Measurements from ENCODE around the gene TAPBPL.

The TAPBPL gene, protein sequence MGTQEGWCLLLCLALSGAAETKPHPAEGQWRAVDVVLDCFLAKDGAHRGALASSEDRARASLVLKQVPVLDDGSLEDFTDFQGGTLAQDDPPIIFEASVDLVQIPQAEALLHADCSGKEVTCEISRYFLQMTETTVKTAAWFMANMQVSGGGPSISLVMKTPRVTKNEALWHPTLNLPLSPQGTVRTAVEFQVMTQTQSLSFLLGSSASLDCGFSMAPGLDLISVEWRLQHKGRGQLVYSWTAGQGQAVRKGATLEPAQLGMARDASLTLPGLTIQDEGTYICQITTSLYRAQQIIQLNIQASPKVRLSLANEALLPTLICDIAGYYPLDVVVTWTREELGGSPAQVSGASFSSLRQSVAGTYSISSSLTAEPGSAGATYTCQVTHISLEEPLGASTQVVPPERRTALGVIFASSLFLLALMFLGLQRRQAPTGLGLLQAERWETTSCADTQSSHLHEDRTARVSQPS

DNA sequence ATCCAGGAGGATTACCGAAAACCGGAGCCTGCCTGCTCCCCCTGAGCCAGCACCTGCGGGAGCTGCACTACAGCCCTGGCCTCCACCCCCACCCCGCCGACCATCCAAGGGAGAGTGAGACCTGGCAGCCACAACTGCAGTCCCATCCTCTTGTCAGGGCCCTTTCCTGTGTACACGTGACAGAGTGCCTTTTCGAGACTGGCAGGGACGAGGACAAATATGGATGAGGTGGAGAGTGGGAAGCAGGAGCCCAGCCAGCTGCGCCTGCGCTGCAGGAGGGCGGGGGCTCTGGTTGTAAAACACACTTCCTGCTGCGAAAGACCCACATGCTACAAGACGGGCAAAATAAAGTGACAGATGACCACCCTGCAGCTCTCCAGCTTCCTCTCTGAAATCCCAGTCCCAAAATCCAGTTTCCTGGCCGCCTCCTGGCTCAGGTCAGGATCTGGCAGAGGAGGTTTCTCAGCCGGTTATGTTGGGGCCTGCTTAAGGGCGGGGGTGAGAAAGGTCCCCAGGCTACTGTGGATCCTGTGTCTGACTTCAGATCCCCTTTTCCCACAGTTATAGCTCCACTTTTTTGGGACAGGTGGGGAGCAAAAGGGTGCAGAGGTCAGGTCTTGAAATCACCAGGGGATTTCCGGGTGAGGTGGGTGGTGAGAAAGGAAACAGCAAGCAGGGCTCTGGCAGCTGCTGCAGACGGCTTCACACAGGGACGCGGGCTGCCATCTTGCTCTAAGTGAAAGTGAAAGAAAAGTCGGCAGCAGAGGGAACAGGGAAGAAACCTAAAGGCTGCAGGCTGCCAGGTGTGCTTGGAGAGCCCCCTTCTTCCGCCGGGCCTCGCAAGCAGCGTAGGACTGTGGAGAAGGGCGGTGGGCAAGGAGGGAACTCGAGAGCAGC lies at the start of gene TAPBPL:
TSS of gene TAPBPL (plus strand) at position 695 of the 897 bp plus-strand sequence. CDS start 207 bp downstream, outside the sequence.
- H3K4me1 Mint-ChIP-seq: peaks cover 47 to 71% of the 10 kb centered on the region in 2 donors
- peak within 1 kb of the TSS; percentile 98 to 100 for H3K4me3 Mint-ChIP-seq
- no peaks in the 10 kb centered on the region for H3K27me3 Mint-ChIP-seq
- DNase-seq (peak; percentile 80), ATAC-seq (replicated peaks) (peak; percentile 89 to 90)
- no peaks in the 10 kb centered on the region for H3K9me3 Mint-ChIP-seq
- peaks cover 52 to 65% of the 10 kb centered on the region in 2 donors for H3K36me3 Mint-ChIP-seq
- peak within 1 kb of the TSS; percentile 99 for H3K27ac Mint-ChIP-seq

DNA sequence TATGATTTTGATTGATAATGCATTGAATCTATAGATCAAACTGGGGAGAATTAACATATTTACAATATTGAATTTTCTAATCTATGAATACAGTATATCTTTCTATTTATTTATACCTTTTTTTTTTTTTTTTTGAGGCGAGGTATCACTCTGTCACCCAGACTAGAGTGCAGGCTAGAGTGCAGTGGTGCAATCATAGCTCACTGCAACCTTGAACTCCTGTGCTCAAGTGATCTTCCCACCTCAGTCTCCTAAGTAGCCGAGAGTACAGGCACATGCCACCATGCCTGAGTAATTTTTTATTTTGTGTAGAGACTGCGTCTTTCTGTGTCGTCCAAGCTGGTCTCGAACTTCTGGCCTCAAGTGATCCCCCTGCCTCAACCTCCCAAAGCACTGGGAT lies 47.5 kb upstream of the TAPBPL start:
- Mint-ChIP-seq H3K9me3 (peaks cover 0 to 3% of the 10 kb centered on the region in 2 donors), H3K27ac (no peak overlapping the region), H3K36me3 (no peaks in the 10 kb centered on the region), H3K27me3 (peaks cover 14 to 17% of the 10 kb centered on the region in 2 donors), H3K4me1 (no peaks in the 10 kb centered on the region), H3K4me3 (no peak overlapping the region)
- DNase-seq: no peak
- ATAC-seq (replicated peaks): no peak

DNA sequence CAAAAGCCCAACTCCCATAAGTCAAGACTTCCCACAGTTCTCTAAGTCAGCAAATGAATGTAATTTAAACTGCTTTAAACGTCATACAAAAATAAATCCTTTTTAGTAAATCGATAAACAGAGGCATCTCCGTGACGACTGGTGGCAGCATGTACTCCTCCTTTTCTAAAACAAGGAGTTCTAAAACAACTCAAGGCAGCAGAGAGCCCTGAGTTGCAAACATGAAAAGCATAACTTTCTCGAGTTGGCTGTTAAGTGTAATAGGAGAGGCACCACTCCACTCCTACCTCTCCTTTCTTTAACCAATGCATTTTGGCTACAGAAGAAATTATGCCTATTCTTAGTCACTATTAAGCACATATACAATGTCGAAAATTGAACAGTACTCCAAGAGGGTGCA lies 45.9 kb upstream of the TAPBPL start:
- ATAC-seq (replicated peaks) (no peak), DNase-seq (no peak)
- no peak overlapping the region for H3K4me3 Mint-ChIP-seq
- H3K27me3 Mint-ChIP-seq: peaks cover 14 to 18% of the 10 kb centered on the region in 2 donors
- H3K27ac Mint-ChIP-seq: no peak overlapping the region
- no peaks in the 10 kb centered on the region for H3K36me3 Mint-ChIP-seq
- no peaks in the 10 kb centered on the region for H3K4me1 Mint-ChIP-seq
- peaks cover 0 to 3% of the 10 kb centered on the region in 2 donors for H3K9me3 Mint-ChIP-seq

DNA sequence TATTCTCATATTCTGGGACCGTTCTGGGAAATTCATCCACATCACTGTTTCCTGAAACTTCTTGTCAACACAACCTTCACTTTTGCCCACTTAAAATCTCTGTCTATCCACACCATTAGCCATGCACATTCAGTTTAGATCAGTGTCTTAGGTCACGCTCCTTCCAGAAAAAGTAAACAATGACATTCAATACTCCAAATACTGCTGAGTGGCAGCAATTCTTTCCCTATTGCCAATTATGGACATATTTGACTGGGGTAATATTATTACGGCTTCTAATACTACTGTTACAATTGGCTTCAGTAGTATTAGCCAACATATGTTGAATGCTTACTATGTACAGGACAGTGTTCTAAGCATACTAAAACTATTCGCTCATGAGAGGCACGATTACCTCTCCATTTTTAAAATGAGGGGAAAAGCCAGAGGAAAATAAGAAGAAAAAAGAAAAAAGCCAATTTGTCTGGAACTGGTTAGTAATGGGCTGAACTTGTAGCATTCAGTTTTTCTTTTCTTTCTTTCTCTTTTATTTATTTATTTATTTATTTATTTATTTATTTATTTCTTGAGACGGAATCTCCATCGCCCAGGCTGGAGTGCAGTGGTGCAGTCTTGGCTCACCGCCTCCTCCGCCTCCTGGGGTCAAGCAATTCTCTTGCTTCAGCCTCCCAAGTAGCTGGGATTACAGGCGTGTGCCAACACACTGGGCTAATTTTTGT lies 44.4 kb upstream of the TAPBPL start:
- DNase-seq (no peak), ATAC-seq (replicated peaks) (no peak)
- Mint-ChIP-seq H3K27ac (no peak overlapping the region), H3K36me3 (no peaks in the 10 kb centered on the region), H3K9me3 (peaks cover 0 to 3% of the 10 kb centered on the region in 2 donors), H3K27me3 (peaks cover 9 to 18% of the 10 kb centered on the region in 2 donors), H3K4me1 (no peaks in the 10 kb centered on the region), H3K4me3 (no peak overlapping the region)

DNA sequence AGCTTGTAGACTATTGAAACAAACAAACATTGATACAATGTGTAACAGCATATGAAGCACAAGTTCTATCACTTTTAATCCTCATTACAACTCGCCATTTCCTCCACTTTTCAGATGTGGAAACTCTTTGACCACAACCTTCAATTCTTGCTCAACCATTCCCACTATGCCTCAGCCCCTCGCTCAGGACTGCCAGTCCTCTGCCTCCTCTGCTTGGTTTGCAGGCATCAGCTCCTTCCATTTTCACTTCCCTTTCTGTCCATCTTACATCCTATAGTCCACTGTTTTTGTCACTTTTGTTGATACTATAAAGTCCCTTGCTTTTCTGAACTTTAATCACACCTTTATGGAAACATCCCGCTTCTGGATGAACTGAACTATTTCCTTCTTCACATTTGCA lies 35.2 kb upstream of the TAPBPL start:
- ATAC-seq (replicated peaks): peak; percentile 77 to 96
- peak; percentile 27 for DNase-seq

DNA sequence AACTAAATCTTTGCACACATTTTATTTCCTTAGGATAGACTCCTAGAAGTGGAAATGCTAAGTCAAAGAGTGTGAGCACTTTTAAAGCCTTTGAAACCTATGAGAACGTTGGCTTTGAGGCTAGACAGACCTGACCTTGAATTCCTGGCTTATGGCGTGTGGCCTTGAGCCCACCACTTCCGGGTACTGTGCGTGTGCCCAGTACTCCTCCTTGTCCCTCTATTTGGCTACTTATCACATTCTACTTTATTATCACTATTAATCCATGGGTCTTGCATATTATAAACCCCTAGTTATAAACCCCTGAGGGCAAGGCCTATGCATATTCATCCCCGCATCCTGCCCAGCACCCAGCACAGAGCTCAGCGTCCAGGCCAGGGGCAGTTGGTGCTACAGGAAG lies 33.0 kb upstream of the TAPBPL start:
- no peak overlapping the region for H3K27ac Mint-ChIP-seq
- peaks cover 15 to 17% of the 10 kb centered on the region in 2 donors for H3K4me1 Mint-ChIP-seq
- no peaks in the 10 kb centered on the region for H3K36me3 Mint-ChIP-seq
- peaks cover 8 to 16% of the 10 kb centered on the region in 2 donors for H3K27me3 Mint-ChIP-seq
- no peak overlapping the region for H3K4me3 Mint-ChIP-seq
- no peaks in the 10 kb centered on the region for H3K9me3 Mint-ChIP-seq
- DNase-seq: no peak
- no peak for ATAC-seq (replicated peaks)

More for the DNA sequence above, 35.2 kb upstream of the TAPBPL start:
- H3K27ac Mint-ChIP-seq: no peak overlapping the region
- H3K27me3 Mint-ChIP-seq: peaks cover 9 to 22% of the 10 kb centered on the region in 2 donors
- peaks cover 10% of the 10 kb centered on the region in 2 donors for H3K4me1 Mint-ChIP-seq
- no peak overlapping the region for H3K4me3 Mint-ChIP-seq
- no peaks in the 10 kb centered on the region for H3K9me3 Mint-ChIP-seq
- no peaks in the 10 kb centered on the region for H3K36me3 Mint-ChIP-seq

DNA sequence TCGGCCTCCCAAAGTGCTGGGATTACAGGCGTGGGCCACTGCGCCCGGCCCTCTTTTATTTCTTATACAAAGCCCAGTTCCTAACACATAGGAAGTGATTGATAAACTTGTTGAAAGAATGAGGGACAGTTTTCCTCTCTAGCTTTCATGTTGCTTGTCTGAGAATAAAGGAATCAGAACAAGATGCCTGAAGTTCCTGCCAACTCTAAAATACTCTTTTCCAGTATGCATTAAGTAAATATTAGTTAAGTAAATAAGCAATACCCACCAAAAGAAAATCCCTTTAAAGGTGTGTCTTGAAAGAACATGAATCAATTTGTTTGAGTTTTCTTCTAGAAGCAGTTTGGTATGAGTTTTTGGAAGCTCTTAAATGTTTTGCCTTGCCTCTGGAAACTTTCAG lies 31.5 kb upstream of the TAPBPL start:
- H3K9me3 Mint-ChIP-seq: no peaks in the 10 kb centered on the region
- H3K4me1 Mint-ChIP-seq: peaks cover 20 to 31% of the 10 kb centered on the region in 2 donors
- ATAC-seq (replicated peaks) (no peak), DNase-seq (no peak)
- no peaks in the 10 kb centered on the region for H3K36me3 Mint-ChIP-seq
- H3K27me3 Mint-ChIP-seq: peaks cover 0 to 14% of the 10 kb centered on the region in 2 donors
- no peak overlapping the region for H3K4me3 Mint-ChIP-seq
- no peak overlapping the region for H3K27ac Mint-ChIP-seq

DNA sequence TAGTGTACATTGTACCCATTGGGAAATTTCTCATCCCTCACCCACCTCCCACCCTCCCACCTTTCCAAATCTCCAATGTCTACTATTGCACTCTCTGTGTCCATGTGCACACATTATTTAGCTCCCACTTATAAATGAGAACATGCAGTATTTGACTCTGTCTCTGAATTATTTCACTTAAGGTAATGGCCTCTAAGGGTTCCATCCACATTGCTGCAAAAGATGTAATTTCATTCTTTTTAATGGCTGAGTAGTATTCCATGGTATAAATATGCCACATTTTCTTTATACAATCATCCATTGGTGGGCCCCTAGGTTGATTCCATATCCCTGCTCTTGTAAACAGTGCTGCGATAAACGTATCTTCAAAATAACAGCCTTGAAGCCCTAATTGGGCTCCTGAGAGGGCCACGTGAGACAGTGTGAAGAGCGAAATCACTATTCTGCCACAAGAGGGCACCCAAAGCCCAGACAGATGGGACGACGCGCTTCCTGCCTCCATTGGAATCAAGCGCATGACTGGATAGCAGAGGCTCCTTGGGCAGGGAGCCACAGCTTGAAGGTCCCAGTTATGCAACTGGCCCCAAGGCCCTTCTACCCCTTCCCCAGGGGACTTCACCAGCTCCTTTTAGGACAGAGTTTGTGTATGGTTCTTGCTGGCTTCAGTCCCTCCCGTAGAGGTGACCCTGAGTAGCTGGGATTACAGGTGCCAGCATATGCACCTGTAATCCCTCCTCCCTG lies 28.4 kb upstream of the TAPBPL start:
- Mint-ChIP-seq H3K27me3 (peaks cover 0 to 3% of the 10 kb centered on the region in 2 donors), H3K4me1 (peaks cover 33 to 44% of the 10 kb centered on the region in 2 donors), H3K4me3 (peak overlapping the region in 1 of 2 donors; percentile 3), H3K36me3 (no peaks in the 10 kb centered on the region), H3K27ac (peak overlapping the region; percentile 79), H3K9me3 (no peaks in the 10 kb centered on the region)
- ATAC-seq (replicated peaks): peak; percentile 37 to 44
- DNase-seq: peak; percentile 62

DNA sequence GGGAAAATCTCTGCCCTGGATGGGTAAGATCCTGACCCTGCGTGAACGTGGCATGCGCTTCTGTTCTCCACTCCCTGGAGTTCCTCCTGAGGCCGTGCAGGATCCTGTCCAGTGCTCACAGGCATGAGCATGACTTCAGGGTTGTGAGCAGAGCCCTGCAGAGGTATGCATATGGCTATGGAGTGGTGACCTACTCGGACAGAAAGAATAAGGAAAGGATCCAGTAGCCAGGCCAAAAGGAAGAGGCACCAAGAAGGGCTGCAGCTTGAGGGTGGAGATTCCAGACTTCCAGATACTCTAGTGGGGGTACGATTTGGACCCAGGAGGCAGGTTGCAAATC lies 27.9 kb upstream of the TAPBPL start:
- H3K9me3 Mint-ChIP-seq: no peaks in the 10 kb centered on the region
- peak overlapping the region; percentile 79 for H3K27ac Mint-ChIP-seq
- H3K4me3 Mint-ChIP-seq: no peak overlapping the region
- peaks cover 33 to 46% of the 10 kb centered on the region in 2 donors for H3K4me1 Mint-ChIP-seq
- ATAC-seq (replicated peaks) (no peak), DNase-seq (no peak)
- H3K27me3 Mint-ChIP-seq: peaks cover 0 to 3% of the 10 kb centered on the region in 2 donors
- H3K36me3 Mint-ChIP-seq: no peaks in the 10 kb centered on the region

DNA sequence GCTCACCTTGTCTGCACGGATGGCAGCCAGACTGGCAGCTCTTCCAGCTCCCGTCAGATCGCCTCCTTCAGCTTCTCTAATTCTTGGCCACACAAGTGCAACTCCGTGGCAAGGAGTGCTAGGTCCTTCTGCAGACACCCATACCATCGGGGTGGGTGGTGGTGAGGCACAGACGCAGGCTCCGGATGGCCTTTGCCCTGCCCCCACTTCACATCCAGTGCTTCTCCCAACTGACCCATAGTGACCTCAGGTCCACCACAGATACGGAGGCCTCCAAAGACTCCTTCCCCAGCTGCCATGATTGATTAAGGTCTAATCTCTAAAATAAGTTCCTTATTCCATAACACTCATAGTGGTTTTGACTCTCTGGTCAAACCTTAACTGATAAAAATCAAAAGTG lies 27.0 kb upstream of the TAPBPL start:
- Mint-ChIP-seq H3K4me1 (peaks cover 33 to 49% of the 10 kb centered on the region in 2 donors), H3K4me3 (no peak overlapping the region), H3K36me3 (no peaks in the 10 kb centered on the region), H3K27me3 (peaks cover 0 to 3% of the 10 kb centered on the region in 2 donors), H3K9me3 (no peaks in the 10 kb centered on the region), H3K27ac (peak overlapping the region; percentile 81)
- DNase-seq: no peak
- no peak for ATAC-seq (replicated peaks)

DNA sequence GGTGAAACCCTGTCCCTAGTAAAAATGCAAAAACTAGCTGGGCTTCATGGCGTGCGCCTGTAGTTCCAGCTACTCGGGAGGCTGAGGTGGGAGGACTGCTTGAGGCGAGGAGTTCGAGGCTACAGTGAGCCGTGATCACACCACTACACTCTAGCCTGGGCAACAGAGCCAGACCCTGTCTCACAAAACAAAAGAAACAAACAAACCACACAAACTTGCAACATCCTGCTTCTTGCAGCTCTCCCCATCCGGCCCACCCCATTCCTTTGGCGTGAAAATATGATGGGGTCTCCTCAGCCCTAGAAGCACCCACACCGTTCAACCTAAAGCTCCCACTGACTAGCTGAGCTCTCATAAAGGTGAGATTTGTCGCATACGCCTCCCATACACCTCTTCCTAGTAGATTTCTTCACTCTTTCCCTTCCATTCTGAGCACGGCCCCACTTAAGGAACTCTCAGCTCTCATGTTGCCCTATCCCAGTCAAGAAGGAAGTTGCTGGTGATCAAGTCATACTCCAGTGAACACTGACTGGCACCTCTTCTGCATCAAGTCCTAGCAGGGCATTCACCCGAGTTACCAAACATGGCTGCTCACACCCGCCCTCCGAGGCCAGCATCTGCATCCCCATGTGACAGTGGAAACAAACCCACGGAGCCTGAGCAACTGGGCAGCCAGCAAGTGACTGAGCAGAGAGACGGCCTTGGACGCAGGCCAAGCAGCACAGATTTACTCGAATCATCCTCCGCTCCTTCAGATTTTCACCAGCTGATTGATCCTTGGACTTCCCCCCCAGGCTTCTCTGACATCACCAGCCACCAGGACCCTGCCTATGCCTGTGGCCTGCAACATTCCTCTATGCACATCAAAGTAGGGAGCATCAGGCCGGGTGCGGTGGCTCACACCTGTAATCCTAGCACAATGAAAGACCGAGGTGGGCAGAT lies 26.0 kb upstream of the TAPBPL start:
- ATAC-seq (replicated peaks): peak; percentile 41 to 42
- no peaks in the 10 kb centered on the region for H3K9me3 Mint-ChIP-seq
- H3K27ac Mint-ChIP-seq: peak overlapping the region; percentile 99
- no peaks in the 10 kb centered on the region for H3K36me3 Mint-ChIP-seq
- H3K4me3 Mint-ChIP-seq: peak overlapping the region; percentile 86 to 91
- peak; percentile 68 for DNase-seq
- peaks cover 43 to 59% of the 10 kb centered on the region in 2 donors for H3K4me1 Mint-ChIP-seq
- peaks cover 0 to 3% of the 10 kb centered on the region in 2 donors for H3K27me3 Mint-ChIP-seq

DNA sequence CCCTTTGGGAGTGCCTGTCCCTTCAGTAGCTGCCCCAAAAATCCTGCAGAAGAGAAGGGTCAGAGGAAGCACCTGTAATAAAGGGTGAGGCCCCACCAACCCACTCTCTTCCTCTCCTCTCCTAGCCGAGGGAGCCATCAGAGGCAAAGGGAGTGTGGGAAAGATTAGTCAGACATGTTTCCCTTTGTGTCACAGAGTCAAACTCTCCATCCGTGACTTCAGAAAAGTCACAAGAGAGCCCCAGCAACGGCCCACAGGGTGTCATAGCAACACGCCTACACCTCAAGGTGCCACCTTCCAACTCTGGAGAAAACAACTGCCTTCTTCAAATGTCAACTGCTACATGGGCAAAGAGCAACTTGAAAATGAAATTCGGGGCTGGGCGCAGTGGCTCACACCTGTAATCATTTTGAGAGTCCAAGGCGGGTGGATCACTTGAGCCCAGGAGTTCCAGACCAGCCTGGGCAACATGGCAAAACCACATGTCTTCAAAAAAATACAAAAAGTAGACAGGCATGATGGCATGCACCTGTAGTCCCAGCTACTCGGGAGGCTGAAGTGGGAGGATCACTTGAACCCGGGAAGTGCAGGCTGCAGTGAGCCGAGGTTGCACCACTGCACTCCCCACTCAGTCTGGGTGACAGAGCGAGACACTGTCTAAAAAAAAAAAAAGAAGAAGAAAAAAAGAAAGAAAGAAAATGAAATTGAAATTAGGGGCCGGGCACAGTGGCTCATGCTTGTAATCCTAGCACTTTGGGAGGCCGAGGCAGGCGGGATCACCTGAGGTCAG lies 24.8 kb upstream of the TAPBPL start:
- Mint-ChIP-seq H3K27ac (peak overlapping the region; percentile 99), H3K4me1 (peaks cover 47 to 69% of the 10 kb centered on the region in 2 donors), H3K4me3 (peak overlapping the region; percentile 86 to 91), H3K36me3 (no peaks in the 10 kb centered on the region), H3K27me3 (no peaks in the 10 kb centered on the region), H3K9me3 (no peaks in the 10 kb centered on the region)
- peak; percentile 95 for DNase-seq
- peak; percentile 81 to 85 for ATAC-seq (replicated peaks)

All from stimulated activated naive B cell treated with anti-CD40 and anti-IgM and Interleukin-4, amounts not matched to agents 10 μg/mL and 1 μg/mL and 100 μg/mL, for 72 hours (primary cell).